Endothelial cell of umbilical vein (primary cell): ENCODE data around the gene C12orf57. TPM values are rescaled to one million over a fixed set of nuclear protein-coding genes. Genes with fewer than 3 reads are reported as not detected.

ENCODE experiments used
- BruUV-seq: library from RNA; stranded (reverse); fragments of 400-500 nt; replicated peaks from 2 replicates; lab custom pipeline; 2021; lab: Mats Ljungman, UMichigan
- CTCF ChIA-PET: fragments of 300-600, 350-600 bp; sonication (Branson Sonifier 250); formaldehyde crosslinking; loops from one replicate; lab custom pipeline; 2021; ENCODE audit warnings: antibody characterized with exemption, inconsistent platforms; lab: Charles Lee
- POLR2A ChIA-PET: fragments of 300-600, 350-600 bp; sonication (Branson Sonifier 250); formaldehyde crosslinking; loops from one replicate; lab custom pipeline; 2021; ENCODE audit warnings: antibody characterized with exemption, inconsistent platforms; lab: Charles Lee
- DNase-seq: peaks from one replicate; pipeline ENCODE4 v3.0.0-alpha.2; 2011; ENCODE audit warnings: low read depth, low spot score
- FAIRE-seq: peaks from 2 replicates; lab custom pipeline; 2011; peaks lifted over from hg19 to GRCh38; lab: Jason Lieb, UNC
- H2AFZ ChIP-seq: 2 replicates; pipeline ENCODE4 v1.6.0; 2012; ENCODE audit warnings: low read depth, low read length, control low read depth, inconsistent platforms
- H3K27ac ChIP-seq: 2 replicates; pipeline ENCODE4 v1.5.1; 2011; ENCODE audit warnings: low read depth, mild to moderate bottlenecking, control low read depth, low read length, moderate library complexity; ENCODE audit not compliant: insufficient read depth
- H3K27me3 ChIP-seq, 2 experiments: 2 replicates each; pipeline versions ENCODE4 v1.6.0 to v1.6.1; 2011; ENCODE audit warnings: low read length in 2 of 2, mixed read lengths in 1 of 2; ENCODE audit not compliant: control insufficient read depth in 2 of 2, insufficient read depth in 2 of 2
- H3K36me3 ChIP-seq, 2 experiments: 2 replicates in 1 of 2; 3 replicates in 1 of 2; pipeline ENCODE4 v1.5.1; 2011; ENCODE audit warnings: low read length in 2 of 2, mild to moderate bottlenecking in 1 of 2, moderate library complexity in 1 of 2; ENCODE audit not compliant: control insufficient read depth in 2 of 2, insufficient read depth in 2 of 2; ENCODE audit errors: extremely low read depth in 1 of 2
- H3K4me1 ChIP-seq: 3 replicates; pipeline ENCODE4 v1.5.1; 2011; ENCODE audit warnings: mild to moderate bottlenecking, low read length; ENCODE audit not compliant: control insufficient read depth, insufficient read depth; ENCODE audit errors: extremely low read depth
- H3K4me2 ChIP-seq: 2 replicates; pipeline ENCODE4 v1.6.1; 2011; ENCODE audit warnings: low read length, control low read depth, mixed read lengths; ENCODE audit not compliant: insufficient read depth
- H3K4me3 ChIP-seq, 3 experiments: fragments of 200-600 bp in 1 of 3; sonication (generic), shearing (Covaris generic) in 1 of 3; replicated peaks in 1 of 3; 2 replicates each; pipeline ENCODE4 v1.5.1; 2011 to 2016; ENCODE audit warnings: control low read depth in 3 of 3, low read length in 3 of 3, mild to moderate bottlenecking in 2 of 3, inconsistent platforms in 1 of 3, low read depth in 1 of 3, moderate library complexity in 1 of 3; ENCODE audit not compliant: insufficient read depth in 1 of 3
- H3K79me2 ChIP-seq: 2 replicates; pipeline ENCODE4 v1.6.0; 2012; ENCODE audit warnings: low read length, inconsistent platforms; ENCODE audit not compliant: control insufficient read depth, insufficient read depth
- H3K9ac ChIP-seq: replicated peaks from 2 replicates; pipeline ENCODE3; 2011; ENCODE audit warnings: low read length, control low read depth; ENCODE audit not compliant: insufficient read depth; ENCODE audit errors: extremely low read depth
- H3K9me1 ChIP-seq: replicated peaks from 3 replicates; pipeline ENCODE4 v1.6.0; 2011; ENCODE audit warnings: mild to moderate bottlenecking, low read length; ENCODE audit not compliant: control insufficient read depth, insufficient read depth; ENCODE audit errors: extremely low read depth
- H3K9me3 ChIP-seq: replicated peaks from 2 replicates; pipeline ENCODE4 v1.5.1; 2012; ENCODE audit warnings: low read length, inconsistent platforms; ENCODE audit not compliant: control insufficient read depth, insufficient read depth
- H4K20me1 ChIP-seq: replicated peaks from 2 replicates; pipeline ENCODE3; 2011; ENCODE audit warnings: mild to moderate bottlenecking, low read length; ENCODE audit not compliant: control insufficient read depth, insufficient read depth; ENCODE audit errors: extremely low read depth
- CTCF ChIP-seq, 2 donors: IDR thresholded peaks; 1 replicate in 1 of 2; 2 replicates in 1 of 2; pipeline ENCODE4 v1.5.1; 2011; ENCODE audit warnings: low read length in 2 of 2, mild to moderate bottlenecking in 2 of 2, moderate library complexity in 2 of 2, control low read depth in 1 of 2, inconsistent platforms in 1 of 2, low read depth in 1 of 2; ENCODE audit not compliant: insufficient read depth in 1 of 2; ENCODE audit errors: extremely low read depth in 1 of 2
- FOS ChIP-seq: IDR thresholded peaks from 2 replicates; pipeline ENCODE4 v1.6.1; 2011; ENCODE audit warnings: mild to moderate bottlenecking, low read length, moderate library complexity, borderline replicate concordance; ENCODE audit not compliant: insufficient read depth
- GATA2 ChIP-seq: IDR thresholded peaks from 2 replicates; pipeline ENCODE4 v1.7.0; 2011; ENCODE audit warnings: low read depth, mild to moderate bottlenecking, moderate library complexity, mixed read lengths, low read length; ENCODE audit not compliant: insufficient read length, insufficient read depth
- JUN ChIP-seq: IDR thresholded peaks from 2 replicates; pipeline ENCODE4 v1.6.1; 2011; ENCODE audit warnings: borderline replicate concordance, low read depth; ENCODE audit not compliant: insufficient read length, insufficient read depth
- MYC ChIP-seq: IDR thresholded peaks from one replicate; pipeline ENCODE4 v1.6.1; 2011; ENCODE audit warnings: mild to moderate bottlenecking, low read depth, low read length
- POLR2AphosphoS5 ChIP-seq: IDR thresholded peaks from 2 replicates; pipeline ENCODE4 v1.6.1; 2012; ENCODE audit warnings: low read depth, mild to moderate bottlenecking, control low read depth, low read length, moderate library complexity; ENCODE audit not compliant: insufficient read depth
- dilution Hi-C: fragments of 300-500 bp; cut with MboI; formaldehyde crosslinking; loops from one replicate; pipeline ENCODE4 v1.15.0; 2019; ENCODE audit warnings: low sequenced_read_pairs; ENCODE audit not compliant: extremely low pct_ligation_motif_present
- intact Hi-C: fragments of 100-400 bp; cut with micrococcal nuclease; formaldehyde crosslinking; loops from one replicate; pipeline ENCODE4 v1.10.0; 2022
- polyA plus RNA-seq, 4 experiments: library from polyadenylated mRNA; depleted of rRNA in 3 of 4; stranded (reverse) in 3 of 4; unstranded in 1 of 4; fragments of >200 nt; gene quantifications; 2 replicates each; pipeline versions ENCODE4 v1.2.1 to v1.2.3, GENCODE V29; 2011 to 2012; ENCODE audit warnings: missing spikeins in 1 of 4
- total RNA-seq: library from RNA; stranded (reverse); gene quantifications from 2 replicates; pipeline ENCODE4 v1.2.3, GENCODE V29; 2021

Gene C12orf57
- total and polyA plus RNA-seq, 2 donors (not counting 3 experiments of a cell fraction or from before 2014, with no cell fraction given): 167 to 729 TPM

GRCh38 chr12:6943389-6943721 is 467 bp upstream of the C12orf57 start:
- Histone ChIP-seq H3K27me3 (no peaks in the 10 kb centered on the region), H3K9me1 (no peaks in the 10 kb centered on the region), H3K4me3 (peak overlapping the region in 1 of 3 experiments; percentile 5), H2AFZ (no peak overlapping the region), H3K9me3 (no peaks in the 10 kb centered on the region), H3K36me3 (peaks cover 0 to 16% of the 10 kb centered on the region in 2 experiments), H3K9ac (peak overlapping the region; percentile 74), H3K4me2 (peak overlapping the region; percentile 73), H3K4me1 (peaks cover 16% of the 10 kb centered on the region), H3K79me2 (no peaks in the 10 kb centered on the region), H4K20me1 (no peaks in the 10 kb centered on the region), H3K27ac (peak overlapping the region; percentile 57)
- intact Hi-C loops (loop anchor here (1.0 kb wide), 1 partner anchor 74 kb away; no protein-coding TSS in a partner anchor), dilution Hi-C loops (no loop called here)
- FAIRE-seq: peak; percentile 95
- DNase-seq: no peak
- TF ChIP-seq MYC (no peak), POLR2AphosphoS5 (no peak), JUN (no peak), GATA2 (no peak)
- ChIA-PET CTCF (interaction anchor here (1.1 to 6.0 kb wide), 12 partner anchors 9 to 694 kb away, joined by 3 to 124 read pairs (median 18); partner anchors contain the start of genes ATN1, C1R, C1RL and SPSB2), POLR2A (interaction anchor here (0.6 to 2.5 kb wide), 17 partner anchors 9 to 994 kb away, joined by 3 to 24 read pairs (median 5); partner anchors contain the start of genes C1RL, LPCAT3, PTMS and SPSB2)
- BruUV-seq: no TSS peak

- dilution Hi-C loops: no loop called here
- FAIRE-seq: peak; percentile 98
Measured at GRCh38 chr12:6944381-6945186, 762 bp downstream of the C12orf57 start.

More at GRCh38 chr12:6944381-6945186, 762 bp downstream of the C12orf57 start:
- CTCF ChIA-PET: interaction anchor here (0.6 to 6.0 kb wide), 29 partner anchors 10 to 693 kb away, joined by 3 to 124 read pairs (median 4); partner anchors contain the start of genes ATN1, C1R, C1RL and C1S
- TF ChIP-seq POLR2AphosphoS5 (no peak), GATA2 (no peak), FOS (no peak), CTCF (IDR thresholded peaks at IDR 0.05; ENCODE audit: extremely low read depth in 1 of 2, insufficient read depth in 1 of 2, low read depth in 1 of 2, low read length in 2 of 2) (peak; percentile 72 to 89), JUN (no peak)
- POLR2A ChIA-PET: interaction anchor here (0.6 to 2.5 kb wide), 13 partner anchors 10 to 165 kb away, joined by 3 to 24 read pairs (median 6); partner anchors contain the start of genes ATN1, C1RL, LPCAT3 and SPSB2
- H3K9me1 ChIP-seq: no peaks in the 10 kb centered on the region
- H3K4me1 ChIP-seq: peaks cover 15% of the 10 kb centered on the region
- H3K79me2 ChIP-seq: no peaks in the 10 kb centered on the region
- BruUV-seq: no TSS peak
- H4K20me1 ChIP-seq: no peaks in the 10 kb centered on the region
- no peaks in the 10 kb centered on the region for H3K9me3 ChIP-seq
- peak overlapping the region; percentile 73 for H3K4me2 ChIP-seq
- H3K36me3 ChIP-seq: peaks cover 0 to 13% of the 10 kb centered on the region in 2 experiments
- H2AFZ ChIP-seq: no peak overlapping the region
- peak; percentile 89 for DNase-seq
- H3K27me3 ChIP-seq: no peaks in the 10 kb centered on the region
- peak overlapping the region; percentile 57 for H3K27ac ChIP-seq
- H3K4me3 ChIP-seq: peak overlapping the region; percentile 20 to 51 (median 51)
- intact Hi-C loops: loop anchor here (1.0 to 2.0 kb wide), 10 partner anchors 20 to 694 kb away; partner anchors contain the start of genes C1R, C1RL, EMG1 and LPCAT3
- H3K9ac ChIP-seq: peak overlapping the region; percentile 74
